AG04450 (cell line): ENCODE data around the gene BOD1L1. TPM values are rescaled to one million over a fixed set of nuclear protein-coding genes. Genes with fewer than 3 reads are reported as not detected.

Experiments
- CTCF ChIA-PET: fragments of 300-600, 350-600 bp; formaldehyde crosslinking; extraction: SDS; loops from one replicate; lab custom pipeline; 2022; ENCODE audit warnings: antibody characterized with exemption, inconsistent platforms; lab: Charles Lee
- POLR2A ChIA-PET: fragments of 350-600 bp; formaldehyde crosslinking; extraction: SDS; loops from one replicate; lab custom pipeline; 2021; ENCODE audit warnings: antibody characterized with exemption, inconsistent platforms; lab: Yijun Ruan, JAX
- DNase-seq: peaks from one replicate; pipeline ENCODE4 v3.0.0-alpha.2; 2011; ENCODE audit warnings: low read depth, low spot score
- H3K27ac ChIP-seq: one replicate; pipeline ENCODE4 v1.5.1; 2012; ENCODE audit warnings: low read depth, low read length, control low read depth
- H3K27me3 ChIP-seq: one replicate; pipeline ENCODE4 v1.6.0; 2012; ENCODE audit warnings: low read length; ENCODE audit not compliant: control insufficient read depth, insufficient read depth
- H3K4me3 ChIP-seq: 2 replicates; pipeline ENCODE4 v1.5.1; 2011; ENCODE audit warnings: mild to moderate bottlenecking, low read depth, low read length, control low read depth
- H3K9me3 ChIP-seq: 2 replicates; pipeline ENCODE4 v1.5.1; 2012; ENCODE audit warnings: low read length; ENCODE audit not compliant: control insufficient read depth, insufficient read depth
- polyA plus RNA-seq: library from polyadenylated mRNA; depleted of rRNA; stranded (reverse); fragments of >200 nt; gene quantifications from 2 replicates; pipeline ENCODE4 v1.2.3, GENCODE V29; 2011
- TF ChIP-seq, protein P1 (sequence below): IDR thresholded peaks from 2 replicates; pipeline ENCODE4 v1.5.1; 2011; ENCODE audit warnings: low read depth, low read length, control low read depth, inconsistent platforms

BOD1L1 gene
- polyA plus RNA-seq, 1 experiment = 23.1 TPM

- no peak overlapping the region for H3K27ac ChIP-seq
- no peaks in the 10 kb centered on the region for H3K9me3 ChIP-seq
- DNase-seq = no peak
- ChIA-PET POLR2A (no interaction called here), CTCF (no interaction called here)
- TF ChIP-seq, protein P1, sequence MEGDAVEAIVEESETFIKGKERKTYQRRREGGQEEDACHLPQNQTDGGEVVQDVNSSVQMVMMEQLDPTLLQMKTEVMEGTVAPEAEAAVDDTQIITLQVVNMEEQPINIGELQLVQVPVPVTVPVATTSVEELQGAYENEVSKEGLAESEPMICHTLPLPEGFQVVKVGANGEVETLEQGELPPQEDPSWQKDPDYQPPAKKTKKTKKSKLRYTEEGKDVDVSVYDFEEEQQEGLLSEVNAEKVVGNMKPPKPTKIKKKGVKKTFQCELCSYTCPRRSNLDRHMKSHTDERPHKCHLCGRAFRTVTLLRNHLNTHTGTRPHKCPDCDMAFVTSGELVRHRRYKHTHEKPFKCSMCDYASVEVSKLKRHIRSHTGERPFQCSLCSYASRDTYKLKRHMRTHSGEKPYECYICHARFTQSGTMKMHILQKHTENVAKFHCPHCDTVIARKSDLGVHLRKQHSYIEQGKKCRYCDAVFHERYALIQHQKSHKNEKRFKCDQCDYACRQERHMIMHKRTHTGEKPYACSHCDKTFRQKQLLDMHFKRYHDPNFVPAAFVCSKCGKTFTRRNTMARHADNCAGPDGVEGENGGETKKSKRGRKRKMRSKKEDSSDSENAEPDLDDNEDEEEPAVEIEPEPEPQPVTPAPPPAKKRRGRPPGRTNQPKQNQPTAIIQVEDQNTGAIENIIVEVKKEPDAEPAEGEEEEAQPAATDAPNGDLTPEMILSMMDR = no peak
- H3K27me3 ChIP-seq = no peaks in the 10 kb centered on the region
- no peak overlapping the region for H3K4me3 ChIP-seq
These were observed 29.9 kb downstream of the BOD1L1 start for GRCh38 chr4:13597604-13598003.

- ChIA-PET POLR2A (no interaction called here), CTCF (no interaction called here)
- Histone ChIP-seq H3K27me3 (no peaks in the 10 kb centered on the region), H3K9me3 (no peaks in the 10 kb centered on the region), H3K27ac (no peak overlapping the region), H3K4me3 (no peak overlapping the region)
- no peak for DNase-seq
- TF ChIP-seq, protein P1 = no peak
These were observed 30.4 kb downstream of the BOD1L1 start for GRCh38 chr4:13597141-13597540.

DNA sequence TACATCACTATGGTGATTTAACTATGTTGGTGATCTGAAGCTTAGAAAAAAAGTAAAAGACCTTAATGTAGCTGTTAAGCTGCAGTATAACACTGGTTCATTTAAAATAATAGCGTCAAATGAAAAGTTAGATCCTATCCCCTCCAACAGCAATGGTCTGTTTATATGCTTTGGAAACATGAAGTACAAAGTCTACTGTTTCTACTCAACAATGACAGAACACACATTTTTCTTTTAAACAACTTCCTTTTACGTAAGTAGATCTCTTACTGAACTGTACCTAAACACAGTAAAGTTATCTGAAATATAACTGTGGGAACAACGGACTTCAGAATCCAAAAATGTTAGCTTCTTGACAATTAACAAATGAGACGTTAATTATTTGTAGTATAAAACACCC is 35.3 kb downstream of the BOD1L1 start:
- Histone ChIP-seq H3K27me3 (no peaks in the 10 kb centered on the region), H3K4me3 (no peak overlapping the region), H3K9me3 (no peaks in the 10 kb centered on the region), H3K27ac (no peak overlapping the region)
- DNase-seq = no peak
- CTCF ChIA-PET = interaction anchor here (1.3 kb wide), 1 partner anchor 740 kb away, joined by 4 read pairs; no protein-coding TSS in a partner anchor
- POLR2A ChIA-PET = no interaction called here
- TF ChIP-seq, protein P1 = no peak

- Histone ChIP-seq H3K9me3 (no peaks in the 10 kb centered on the region), H3K27ac (no peak overlapping the region), H3K27me3 (no peaks in the 10 kb centered on the region), H3K4me3 (no peak overlapping the region)
- ChIA-PET POLR2A (no interaction called here), CTCF (interaction anchor here (1.3 kb wide), 1 partner anchor 738 kb away, joined by 4 read pairs; no protein-coding TSS in a partner anchor)
- TF ChIP-seq, protein P1 = no peak
- no peak for DNase-seq
These were observed 36.8 kb downstream of the BOD1L1 start for GRCh38 chr4:13590766-13591165.

DNA sequence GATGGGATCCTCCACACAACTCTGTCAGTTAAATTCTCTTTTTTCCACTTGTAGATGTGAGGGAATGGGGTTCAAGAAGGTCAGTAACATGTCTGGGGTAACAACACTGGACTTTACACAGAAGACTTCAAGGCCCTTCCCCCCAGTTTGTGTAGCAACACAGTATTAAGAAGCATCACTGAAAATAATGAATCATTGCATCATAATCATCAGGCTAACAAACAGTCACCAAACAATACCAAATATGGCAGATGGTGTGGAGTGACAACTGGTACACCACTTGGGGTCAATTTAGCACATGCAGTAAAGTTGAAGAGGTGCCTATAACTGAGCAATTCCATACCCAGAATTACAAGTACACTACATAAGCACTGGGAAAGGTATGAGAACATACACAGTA is 38.6 kb downstream of the BOD1L1 start:
- POLR2A ChIA-PET = no interaction called here
- no peak for DNase-seq
- CTCF ChIA-PET = no interaction called here
- Histone ChIP-seq H3K27me3 (no peaks in the 10 kb centered on the region), H3K27ac (no peak overlapping the region), H3K4me3 (no peak overlapping the region), H3K9me3 (no peaks in the 10 kb centered on the region)
- TF ChIP-seq, protein P1 = no peak
